Right lobe of liver (tissue), 4 donors: Measurements from ENCODE around the gene DYNC2LI1.

ENCODE experiments used
- POLR2A ChIP-seq: fragments of 450-650 bp; IDR thresholded peaks from one replicate; pipeline ENCODE4 v1.6.1; 2017; ENCODE audit warnings: antibody characterized with exemption, mild to moderate bottlenecking
- TF ChIP-seq, protein P1 (sequence below), 4 donors: fragments of 200-600 bp in 3 of 4; fragments of 450-650 bp in 1 of 4; IDR thresholded peaks; one replicate each; pipeline versions ENCODE4 v1.5.1 to v1.8.0; 2016 to 2022; ENCODE audit warnings: antibody characterized with exemption in 4 of 4, mild to moderate bottlenecking in 2 of 4
- donor health status: DM: no; HTN: no; CAD: no.
- donor health status: DM: no; HTN: no; CAD: no.
- donor health status: DM: no; HTN: yes; CAD: no.

- TF ChIP-seq, protein P1, sequence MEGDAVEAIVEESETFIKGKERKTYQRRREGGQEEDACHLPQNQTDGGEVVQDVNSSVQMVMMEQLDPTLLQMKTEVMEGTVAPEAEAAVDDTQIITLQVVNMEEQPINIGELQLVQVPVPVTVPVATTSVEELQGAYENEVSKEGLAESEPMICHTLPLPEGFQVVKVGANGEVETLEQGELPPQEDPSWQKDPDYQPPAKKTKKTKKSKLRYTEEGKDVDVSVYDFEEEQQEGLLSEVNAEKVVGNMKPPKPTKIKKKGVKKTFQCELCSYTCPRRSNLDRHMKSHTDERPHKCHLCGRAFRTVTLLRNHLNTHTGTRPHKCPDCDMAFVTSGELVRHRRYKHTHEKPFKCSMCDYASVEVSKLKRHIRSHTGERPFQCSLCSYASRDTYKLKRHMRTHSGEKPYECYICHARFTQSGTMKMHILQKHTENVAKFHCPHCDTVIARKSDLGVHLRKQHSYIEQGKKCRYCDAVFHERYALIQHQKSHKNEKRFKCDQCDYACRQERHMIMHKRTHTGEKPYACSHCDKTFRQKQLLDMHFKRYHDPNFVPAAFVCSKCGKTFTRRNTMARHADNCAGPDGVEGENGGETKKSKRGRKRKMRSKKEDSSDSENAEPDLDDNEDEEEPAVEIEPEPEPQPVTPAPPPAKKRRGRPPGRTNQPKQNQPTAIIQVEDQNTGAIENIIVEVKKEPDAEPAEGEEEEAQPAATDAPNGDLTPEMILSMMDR (IDR thresholded peaks at IDR 0.05), result no peak
- no peak for TF ChIP-seq POLR2A
These were observed 48.1 kb upstream of the DYNC2LI1 start for GRCh38 chr2:43725711-43726246.
